A673 (cell line): Measurements from ENCODE around the gene MAS1L. TPM values are rescaled to one million over a fixed set of nuclear protein-coding genes. Genes with fewer than 3 reads are reported as not detected.

ENCODE experiments used
- BruUV-seq: library from RNA; stranded (reverse); fragments of 400-500 nt; replicated peaks from 2 replicates; lab custom pipeline; 2021; lab: Mats Ljungman, UMichigan
- CTCF ChIA-PET: fragments of 300-600 bp; sonication (Branson Sonifier 250); formaldehyde crosslinking; loops from one replicate; lab custom pipeline; 2022; ENCODE audit warnings: antibody characterized with exemption; lab: Charles Lee
- POLR2A ChIA-PET: fragments of 300-600 bp; sonication (Branson Sonifier 250); formaldehyde crosslinking; loops from one replicate; lab custom pipeline; 2022; ENCODE audit warnings: antibody characterized with exemption; ENCODE audit not compliant: low non-redundant PET; lab: Charles Lee
- DNase-seq: peaks from one replicate; pipeline ENCODE4 v3.0.0-alpha.2; 2015; ENCODE audit warnings: low spot score
- H3K27ac ChIP-seq: fragments of 200-600 bp; sonication (generic); 2 replicates; pipeline ENCODE4 v1.5.1; 2016; ENCODE audit warnings: mixed run types, low read depth, mild to moderate bottlenecking, mixed read lengths, antibody characterized with exemption, low read length; ENCODE audit not compliant: poor library complexity, severe bottlenecking
- H3K27me3 ChIP-seq: fragments of 200-600 bp; sonication (generic); replicated peaks from 2 replicates; pipeline ENCODE4 v1.6.1; 2017; ENCODE audit warnings: mixed run types, low read depth, mild to moderate bottlenecking, mixed read lengths, antibody characterized with exemption, low read length; ENCODE audit not compliant: insufficient read depth, poor library complexity
- H3K36me3 ChIP-seq: fragments of 200-600 bp; sonication (generic); 2 replicates; pipeline ENCODE4 v1.6.1; 2016; ENCODE audit warnings: mixed run types, mild to moderate bottlenecking, mixed read lengths, antibody characterized with exemption, low read length; ENCODE audit not compliant: insufficient read depth, poor library complexity, severe bottlenecking
- H3K4me1 ChIP-seq: fragments of 200-600 bp; sonication (generic); 2 replicates; pipeline ENCODE4 v1.6.1; 2017; ENCODE audit warnings: mixed run types, mild to moderate bottlenecking, mixed read lengths, antibody characterized with exemption, low read length; ENCODE audit not compliant: insufficient read depth, poor library complexity, severe bottlenecking
- H3K4me3 ChIP-seq: fragments of 200-600 bp; sonication (generic); 2 replicates; pipeline ENCODE4 v1.5.1; 2016; ENCODE audit warnings: low read depth, mixed run types, mild to moderate bottlenecking, mixed read lengths, low read length; ENCODE audit not compliant: poor library complexity, severe bottlenecking
- H3K9me3 ChIP-seq: fragments of 200-600 bp; sonication (generic); 2 replicates; pipeline ENCODE4 v1.6.1; 2016; ENCODE audit warnings: mixed run types, low read depth, mild to moderate bottlenecking, mixed read lengths, antibody characterized with exemption, low read length; ENCODE audit not compliant: poor library complexity, severe bottlenecking
- CTCF ChIP-seq: fragments of 300-800, 200-600 bp; sonication (generic); conservative IDR thresholded peaks from 2 replicates; pipeline ENCODE4 v1.5.1; 2017; ENCODE audit warnings: low read depth, mild to moderate bottlenecking, antibody characterized with exemption, low read length, moderate library complexity, mixed read lengths
- EZH2 ChIP-seq: fragments of 200-600 bp; sonication (generic); IDR thresholded peaks from 2 replicates; pipeline ENCODE4 v1.6.1; 2017; ENCODE audit warnings: borderline replicate concordance, low read depth, mild to moderate bottlenecking, mixed read lengths, antibody characterized with exemption, low read length; ENCODE audit not compliant: poor library complexity, severe bottlenecking
- intact Hi-C: fragments of 100-400 bp; cut with micrococcal nuclease; formaldehyde crosslinking; loops from one replicate; pipeline ENCODE4 v1.10.0; 2022; ENCODE audit not compliant: unreplicated experiment
- total RNA-seq: library from RNA; stranded (reverse); gene quantifications from 2 replicates; pipeline ENCODE4 v1.2.3, GENCODE V29; 2021

MAS1L gene
- total RNA-seq, 1 experiment from 2014 or later: not detected

- Histone ChIP-seq H3K9me3 (no peaks in the 10 kb centered on the region), H3K27me3 (peaks cover 32% of the 10 kb centered on the region), H3K4me3 (no peak overlapping the region), H3K4me1 (no peaks in the 10 kb centered on the region), H3K36me3 (no peaks in the 10 kb centered on the region), H3K27ac (no peak overlapping the region)
- ChIA-PET POLR2A (interaction anchor here (0.9 kb wide), 1 partner anchor 692 kb away, joined by 3 read pairs; no protein-coding TSS in a partner anchor), CTCF (no interaction called here)
- no peak for DNase-seq
- no peak for TF ChIP-seq EZH2
- TF ChIP-seq CTCF: no peak
- intact Hi-C loops: no loop called here
- BruUV-seq: no TSS peak
Observed at GRCh38 chr6:29502181-29502580, 14.4 kb upstream of the MAS1L start.

GRCh38 chr6:29501106-29501505 is 13.3 kb upstream of the MAS1L start:
- no TSS peak for BruUV-seq
- intact Hi-C loops: no loop called here
- H3K4me1 ChIP-seq: no peaks in the 10 kb centered on the region
- no peaks in the 10 kb centered on the region for H3K9me3 ChIP-seq
- POLR2A ChIA-PET: no interaction called here
- CTCF ChIA-PET: no interaction called here
- no peaks in the 10 kb centered on the region for H3K36me3 ChIP-seq
- no peak for DNase-seq
- TF ChIP-seq CTCF: no peak
- no peak for TF ChIP-seq EZH2
- peaks cover 41% of the 10 kb centered on the region for H3K27me3 ChIP-seq
- no peak overlapping the region for H3K4me3 ChIP-seq
- no peak overlapping the region for H3K27ac ChIP-seq

GRCh38 chr6:29500594-29500993 is 12.8 kb upstream of the MAS1L start:
- BruUV-seq: no TSS peak
- ChIA-PET POLR2A (no interaction called here), CTCF (no interaction called here)
- Histone ChIP-seq H3K9me3 (no peaks in the 10 kb centered on the region), H3K4me3 (no peak overlapping the region), H3K4me1 (no peaks in the 10 kb centered on the region), H3K36me3 (no peaks in the 10 kb centered on the region), H3K27ac (no peak overlapping the region), H3K27me3 (peaks cover 45% of the 10 kb centered on the region)
- intact Hi-C loops: no loop called here
- DNase-seq: no peak
- TF ChIP-seq CTCF (no peak), EZH2 (no peak)
